SU-DHL-6 (cell line): ENCODE data around the gene GUK1.

Experiments
- H2AFZ ChIP-seq: fragments of 200-600 bp; sonication (generic); 2 replicates; pipeline ENCODE4 v1.6.1; 2014; ENCODE audit warnings: low read depth, mild to moderate bottlenecking, moderate library complexity, mixed read lengths, antibody characterized with exemption, low read length; ENCODE audit not compliant: severe bottlenecking
- H3F3A ChIP-seq: fragments of 200-600 bp; shearing (Covaris generic); 2 replicates; pipeline ENCODE4 v1.6.0; 2016; ENCODE audit warnings: antibody characterized with exemption, mild to moderate bottlenecking; ENCODE audit not compliant: insufficient read depth
- H3K27ac ChIP-seq: fragments of 200-600 bp; sonication (generic); 2 replicates; pipeline ENCODE4 v1.5.1; 2016; ENCODE audit warnings: low read depth, mild to moderate bottlenecking, low read length, moderate library complexity, mixed read lengths
- H3K27me3 ChIP-seq: fragments of 200-600 bp; sonication (generic), shearing (Covaris generic); 2 replicates; pipeline ENCODE4 v1.6.0; 2014; ENCODE audit warnings: mild to moderate bottlenecking, low read length
- H3K36me3 ChIP-seq: fragments of 200-600 bp; sonication (generic); 2 replicates; pipeline ENCODE4 v1.6.1; 2014; ENCODE audit warnings: mild to moderate bottlenecking, low read length, mixed read lengths
- H3K4me2 ChIP-seq: fragments of 300-600, 200-600 bp; shearing (Covaris generic), sonication (generic); 2 replicates; pipeline ENCODE4 v1.6.0; 2014; ENCODE audit warnings: low read length, low read depth, mild to moderate bottlenecking; ENCODE audit not compliant: poor library complexity, severe bottlenecking
- H3K4me3 ChIP-seq: fragments of 200-600 bp; sonication (generic); 2 replicates; pipeline ENCODE4 v1.5.1; 2014; ENCODE audit warnings: antibody characterized with exemption, low read length, mild to moderate bottlenecking, mixed read lengths; ENCODE audit not compliant: insufficient read depth, poor library complexity, severe bottlenecking
- H3K79me2 ChIP-seq: fragments of 200-600 bp; sonication (generic); 2 replicates; pipeline ENCODE4 v1.6.1; 2014; ENCODE audit warnings: mild to moderate bottlenecking, low read length, moderate library complexity; ENCODE audit not compliant: insufficient read depth
- H3K9ac ChIP-seq: fragments of 200-600 bp; sonication (generic); 2 replicates; pipeline ENCODE4 v1.7.0; 2014; ENCODE audit warnings: mild to moderate bottlenecking, low read length
- H3K9me2 ChIP-seq: fragments of 200-600 bp; sonication (generic); replicated peaks from 2 replicates; pipeline ENCODE4 v1.6.1; 2014; ENCODE audit warnings: low read length; ENCODE audit not compliant: insufficient read depth
- H3K9me3 ChIP-seq: fragments of 200-600 bp; sonication (generic); 2 replicates; pipeline ENCODE4 v1.6.1; 2014; ENCODE audit warnings: low read length, mixed read lengths; ENCODE audit not compliant: insufficient read depth
- H4K20me1 ChIP-seq: fragments of 200-600 bp; sonication (generic); 2 replicates; pipeline ENCODE4 v1.6.1; 2014; ENCODE audit warnings: low read depth, mild to moderate bottlenecking, antibody characterized with exemption, low read length, moderate library complexity, mixed read lengths
- CTCF ChIP-seq: fragments of 200-600 bp; sonication (generic); IDR thresholded peaks from one replicate; pipeline ENCODE4 v1.5.1; 2017; ENCODE audit warnings: antibody characterized with exemption, mild to moderate bottlenecking, low read length, moderate library complexity; ENCODE audit not compliant: insufficient read depth, poor library complexity, severe bottlenecking
- EZH2phosphoT487 ChIP-seq: fragments of 200-600 bp; sonication (generic), shearing (Covaris generic); conservative IDR thresholded peaks from 2 replicates; pipeline ENCODE4 v1.6.1; 2018; ENCODE audit warnings: mild to moderate bottlenecking, antibody characterized with exemption, low read length, moderate library complexity, mixed read lengths

The GUK1 gene

GRCh38 chr1:228180271-228180958 lies 40.3 kb downstream of the GUK1 start:
- no peaks in the 10 kb centered on the region for H3K36me3 ChIP-seq
- no peaks in the 10 kb centered on the region for H3K9me2 ChIP-seq
- H3K27ac ChIP-seq = no peak overlapping the region
- H4K20me1 ChIP-seq = no peaks in the 10 kb centered on the region
- no peaks in the 10 kb centered on the region for H3K9me3 ChIP-seq
- H3K9ac ChIP-seq = no peak overlapping the region
- no peaks in the 10 kb centered on the region for H3K27me3 ChIP-seq
- no peak overlapping the region for H3K4me3 ChIP-seq
- TF ChIP-seq CTCF = peak; percentile 24
- TF ChIP-seq EZH2phosphoT487 = no peak
- H3F3A ChIP-seq = no peaks in the 10 kb centered on the region
- no peak overlapping the region for H2AFZ ChIP-seq
- H3K79me2 ChIP-seq = no peaks in the 10 kb centered on the region
- no peak overlapping the region for H3K4me2 ChIP-seq

GRCh38 chr1:228180959-228181644 lies 41.0 kb downstream of the GUK1 start:
- H3K9me2 ChIP-seq = no peaks in the 10 kb centered on the region
- H3K9ac ChIP-seq = no peak overlapping the region
- no peaks in the 10 kb centered on the region for H4K20me1 ChIP-seq
- H3F3A ChIP-seq = no peaks in the 10 kb centered on the region
- no peak overlapping the region for H3K4me2 ChIP-seq
- H3K27ac ChIP-seq = no peak overlapping the region
- H3K4me3 ChIP-seq = no peak overlapping the region
- H3K79me2 ChIP-seq = no peaks in the 10 kb centered on the region
- no peak for TF ChIP-seq CTCF
- no peak for TF ChIP-seq EZH2phosphoT487
- H3K36me3 ChIP-seq = no peaks in the 10 kb centered on the region
- no peaks in the 10 kb centered on the region for H3K27me3 ChIP-seq
- H2AFZ ChIP-seq = no peak overlapping the region
- no peaks in the 10 kb centered on the region for H3K9me3 ChIP-seq

- H3K36me3 ChIP-seq = no peaks in the 10 kb centered on the region
- no peaks in the 10 kb centered on the region for H3K27me3 ChIP-seq
- H4K20me1 ChIP-seq = no peaks in the 10 kb centered on the region
- no peak overlapping the region for H3K4me2 ChIP-seq
- no peak overlapping the region for H3K27ac ChIP-seq
- no peaks in the 10 kb centered on the region for H3K79me2 ChIP-seq
- no peaks in the 10 kb centered on the region for H3K9me2 ChIP-seq
- no peak overlapping the region for H3K9ac ChIP-seq
- TF ChIP-seq CTCF = no peak
- no peak overlapping the region for H3K4me3 ChIP-seq
- no peaks in the 10 kb centered on the region for H3F3A ChIP-seq
- no peak overlapping the region for H2AFZ ChIP-seq
- H3K9me3 ChIP-seq = no peaks in the 10 kb centered on the region
These were observed 41.6 kb downstream of the GUK1 start for GRCh38 chr1:228181645-228182034.
